Measurements from ENCODE around the gene COL18A1. TPM values are rescaled to one million over a fixed set of nuclear protein-coding genes. Genes with fewer than 3 reads are reported as not detected.

COL18A1 gene
- total and polyA plus RNA-seq, 2 experiments from 2014 or later: 97.1 to 140 TPM

- no peaks in the 10 kb centered on the region for H3K9me3 ChIP-seq (ENCODE audit: low read depth)
- H3K4me1 ChIP-seq (ENCODE audit: insufficient read depth): peaks cover 16% of the 10 kb centered on the region
- no peaks in the 10 kb centered on the region for H3K27me3 ChIP-seq
- no peaks in the 10 kb centered on the region for H3K9me2 ChIP-seq (replicated peaks; ENCODE audit: insufficient read depth)
- no peak overlapping the region for H2AFZ ChIP-seq
- DNase-seq (ENCODE audit: low spot score): no peak
- H3K79me2 ChIP-seq: no peaks in the 10 kb centered on the region
- no peak overlapping the region for H3K4me3 ChIP-seq
- no peaks in the 10 kb centered on the region for H3K36me3 ChIP-seq (replicated peaks; ENCODE audit: insufficient read depth, low read depth)
- no peak overlapping the region for H3K4me2 ChIP-seq
- TF ChIP-seq CTCF (IDR thresholded peaks at IDR 0.05; ENCODE audit: poor library complexity): no peak
- TF ChIP-seq EZH2 (IDR thresholded peaks at IDR 0.05; ENCODE audit: borderline replicate concordance): no peak
- TF ChIP-seq EZH2phosphoT487 (IDR thresholded peaks at IDR 0.05; ENCODE audit: low read depth, severe bottlenecking, unreplicated experiment): no peak
- no peaks in the 10 kb centered on the region for H4K20me1 ChIP-seq (ENCODE audit: insufficient read depth, poor library complexity, severe bottlenecking)
- H3K27ac ChIP-seq: no peak overlapping the region
- WGBS (ENCODE audit: low lambda C conversion rate, missing lambda C conversion rate): 87% methylated on average over 17 of the region's 17 CpGs
Measured at GRCh38 chr21:45539046-45539795, 134.3 kb downstream of the COL18A1 start.

GRCh38 chr21:45539796-45540600, 135.0 kb downstream of the COL18A1 start:
- no peak overlapping the region for H3K4me3 ChIP-seq
- no peaks in the 10 kb centered on the region for H3K79me2 ChIP-seq
- TF ChIP-seq CTCF (IDR thresholded peaks at IDR 0.05; ENCODE audit: poor library complexity) (no peak), EZH2 (IDR thresholded peaks at IDR 0.05; ENCODE audit: borderline replicate concordance) (no peak), EZH2phosphoT487 (IDR thresholded peaks at IDR 0.05; ENCODE audit: low read depth, severe bottlenecking, unreplicated experiment) (no peak)
- H3K4me1 ChIP-seq (ENCODE audit: insufficient read depth): peaks cover 9% of the 10 kb centered on the region
- H3K36me3 ChIP-seq (replicated peaks; ENCODE audit: insufficient read depth, low read depth): no peaks in the 10 kb centered on the region
- no peaks in the 10 kb centered on the region for H4K20me1 ChIP-seq (ENCODE audit: insufficient read depth, poor library complexity, severe bottlenecking)
- no peaks in the 10 kb centered on the region for H3K9me3 ChIP-seq (ENCODE audit: low read depth)
- WGBS (ENCODE audit: low lambda C conversion rate, missing lambda C conversion rate): 95% methylated on average over 22 of the region's 24 CpGs
- no peaks in the 10 kb centered on the region for H3K27me3 ChIP-seq
- H3K9me2 ChIP-seq (replicated peaks; ENCODE audit: insufficient read depth): no peaks in the 10 kb centered on the region
- no peak for DNase-seq (ENCODE audit: low spot score)
- H3K4me2 ChIP-seq: no peak overlapping the region
- no peak overlapping the region for H2AFZ ChIP-seq
- no peak overlapping the region for H3K27ac ChIP-seq

- no peak overlapping the region for H2AFZ ChIP-seq
- H3K4me3 ChIP-seq: no peak overlapping the region
- DNase-seq (ENCODE audit: low spot score): no peak
- no peaks in the 10 kb centered on the region for H3K9me2 ChIP-seq (replicated peaks; ENCODE audit: insufficient read depth)
- H3K27ac ChIP-seq: no peak overlapping the region
- 90% methylated on average over 10 of the region's 10 CpGs for WGBS (ENCODE audit: low lambda C conversion rate, missing lambda C conversion rate)
- no peaks in the 10 kb centered on the region for H3K36me3 ChIP-seq (replicated peaks; ENCODE audit: insufficient read depth, low read depth)
- no peaks in the 10 kb centered on the region for H4K20me1 ChIP-seq (ENCODE audit: insufficient read depth, poor library complexity, severe bottlenecking)
- H3K79me2 ChIP-seq: no peaks in the 10 kb centered on the region
- H3K4me1 ChIP-seq (ENCODE audit: insufficient read depth): peaks cover 9% of the 10 kb centered on the region
- no peak for TF ChIP-seq EZH2phosphoT487 (IDR thresholded peaks at IDR 0.05; ENCODE audit: low read depth, severe bottlenecking, unreplicated experiment)
- TF ChIP-seq EZH2 (IDR thresholded peaks at IDR 0.05; ENCODE audit: borderline replicate concordance): no peak
- TF ChIP-seq CTCF (IDR thresholded peaks at IDR 0.05; ENCODE audit: poor library complexity): no peak
- no peaks in the 10 kb centered on the region for H3K27me3 ChIP-seq
- peak overlapping the region; percentile 94 for H3K4me2 ChIP-seq
- no peaks in the 10 kb centered on the region for H3K9me3 ChIP-seq (ENCODE audit: low read depth)
Measured at GRCh38 chr21:45540601-45540970, 135.6 kb downstream of the COL18A1 start.

Measured in hepatocyte (in vitro differentiated cells).